Measurements from ENCODE around the gene FXYD7.
"Not testable (repeated sequence)": the region's sequence is repeated elsewhere in the genome, so short reads cannot be mapped to it uniquely, and the experiment has no call there.

FXYD7 gene, protein sequence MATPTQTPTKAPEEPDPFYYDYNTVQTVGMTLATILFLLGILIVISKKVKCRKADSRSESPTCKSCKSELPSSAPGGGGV

DNA sequence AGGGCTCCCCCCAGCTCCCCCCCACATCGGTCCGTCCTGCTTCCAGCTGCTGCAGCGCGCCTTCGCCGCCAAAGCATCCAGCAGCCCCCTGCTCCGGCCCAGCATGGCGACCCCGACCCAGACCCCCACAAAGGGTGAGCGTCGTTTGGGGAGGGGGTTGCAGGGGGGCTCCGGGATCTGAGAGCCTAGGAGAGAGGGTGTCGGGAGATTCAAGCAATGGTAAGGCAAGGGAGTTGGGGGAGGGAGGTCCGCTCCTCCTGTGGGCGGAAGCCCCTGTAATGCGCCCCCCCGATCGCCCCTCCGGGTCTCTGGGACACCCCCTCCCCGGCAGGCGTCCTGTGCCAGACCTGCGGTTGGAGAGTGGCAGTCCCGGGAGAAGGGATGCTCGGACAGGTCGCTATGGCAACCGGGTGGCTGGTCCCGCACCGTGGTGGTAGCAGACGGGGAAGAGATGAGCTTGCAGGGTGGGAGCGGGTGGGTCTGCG lies at the start of gene FXYD7:
TSS of gene FXYD7 (plus strand) at position 25 of the 485 bp plus-strand sequence. CDS start at position 104, 79 bp downstream.
- peak within 1 kb of the TSS; percentile 80 for H3K4me3 Mint-ChIP-seq
- no peak within 1 kb of the TSS for H3K27ac Mint-ChIP-seq
- H3K9me3 Mint-ChIP-seq = no peaks in the 10 kb centered on the region
- H3K27me3 Mint-ChIP-seq (ENCODE audit: low read depth) = peaks cover 28% of the 10 kb centered on the region
- H3K4me1 Mint-ChIP-seq (ENCODE audit: low read depth) = peaks cover 26% of the 10 kb centered on the region
- peaks cover 1% of the 10 kb centered on the region for H3K36me3 Mint-ChIP-seq (ENCODE audit: low read depth)

DNA sequence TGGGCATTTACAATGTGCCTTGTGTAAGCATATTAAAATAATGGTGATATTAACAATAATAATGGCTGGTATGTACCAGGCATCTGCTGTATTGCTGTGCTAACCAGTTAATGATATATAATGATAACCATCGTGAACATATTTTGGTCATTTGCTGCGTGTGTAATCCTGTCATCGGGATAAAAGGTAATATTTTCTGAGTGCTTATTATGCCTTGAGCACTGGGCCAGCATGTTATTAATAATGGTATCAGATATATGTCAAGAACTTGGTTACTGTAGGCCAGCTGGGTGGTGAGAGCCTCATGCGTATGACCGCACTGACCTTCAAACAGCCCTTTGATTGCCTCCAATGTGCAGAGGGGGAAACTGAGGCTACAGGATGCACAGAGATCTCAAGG lies 49.6 kb upstream of the FXYD7 start:
- Mint-ChIP-seq H3K27me3 (ENCODE audit: low read depth) (peaks cover 5% of the 10 kb centered on the region), H3K4me1 (ENCODE audit: low read depth) (no peaks in the 10 kb centered on the region), H3K9me3 (no peaks in the 10 kb centered on the region), H3K27ac (no peak overlapping the region), H3K36me3 (ENCODE audit: low read depth) (no peaks in the 10 kb centered on the region), H3K4me3 (no peak overlapping the region)

DNA sequence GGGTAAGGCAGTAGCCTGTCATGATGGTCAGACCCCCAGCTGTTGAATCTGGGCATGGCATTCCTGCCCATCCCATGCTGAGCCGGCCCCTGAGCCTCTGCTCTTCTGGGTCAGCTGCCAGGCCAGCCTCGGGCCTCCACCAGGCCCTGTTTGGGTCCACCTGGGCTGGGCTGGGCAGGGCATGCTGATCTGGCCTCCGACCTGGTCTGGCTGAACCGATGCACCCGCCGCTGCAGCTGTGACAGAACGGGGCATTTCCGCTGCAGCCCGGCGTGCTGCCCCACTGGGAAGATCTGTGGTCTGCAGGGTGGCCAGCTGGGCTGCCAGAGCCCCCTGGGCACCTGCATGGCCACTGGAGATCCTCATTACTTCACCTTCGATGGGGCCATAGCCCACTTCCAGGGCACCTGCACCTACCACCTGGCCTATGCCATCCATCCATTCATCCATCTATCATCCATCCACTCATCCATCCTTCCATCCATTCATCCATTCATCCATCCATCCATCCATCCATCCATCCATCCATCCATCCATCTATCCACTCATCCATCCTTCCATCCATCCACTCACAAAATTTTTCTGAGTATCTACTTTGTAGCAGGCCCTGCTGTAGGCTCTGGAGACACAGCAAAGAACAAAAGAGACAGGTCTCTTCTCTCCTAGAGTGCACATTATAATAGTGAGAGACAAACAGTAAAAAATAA lies 49.0 kb upstream of the FXYD7 start:
- Mint-ChIP-seq H3K9me3 (no peaks in the 10 kb centered on the region), H3K4me1 (ENCODE audit: low read depth) (no peaks in the 10 kb centered on the region), H3K4me3 (no peak overlapping the region), H3K27me3 (ENCODE audit: low read depth) (peaks cover 5% of the 10 kb centered on the region), H3K27ac (no peak overlapping the region), H3K36me3 (ENCODE audit: low read depth) (no peaks in the 10 kb centered on the region)

DNA sequence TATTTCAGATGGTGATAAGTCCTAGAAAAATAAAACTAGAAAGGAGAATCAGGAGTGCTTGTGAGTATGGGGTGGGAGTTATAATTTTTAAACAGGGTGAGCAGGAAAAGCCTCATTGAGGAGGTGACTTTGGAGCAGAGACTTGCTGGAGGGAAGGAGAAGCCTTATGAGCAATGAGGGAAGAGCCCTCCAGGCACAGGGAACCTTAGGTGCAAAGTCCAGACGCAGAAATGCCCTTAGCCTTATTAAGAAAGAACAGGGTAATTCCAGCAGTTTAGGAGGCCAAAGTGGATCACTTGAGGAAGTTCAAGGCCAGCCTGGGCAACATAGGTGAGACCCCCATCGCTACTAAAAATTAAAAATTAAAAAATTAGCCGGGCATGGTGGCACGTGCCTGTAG lies 48.4 kb upstream of the FXYD7 start:
- no peaks in the 10 kb centered on the region for H3K36me3 Mint-ChIP-seq (ENCODE audit: low read depth)
- H3K27ac Mint-ChIP-seq = no peak overlapping the region
- H3K4me1 Mint-ChIP-seq (ENCODE audit: low read depth) = no peaks in the 10 kb centered on the region
- peaks cover 5% of the 10 kb centered on the region for H3K27me3 Mint-ChIP-seq (ENCODE audit: low read depth)
- H3K4me3 Mint-ChIP-seq = no peak overlapping the region
- no peaks in the 10 kb centered on the region for H3K9me3 Mint-ChIP-seq

DNA sequence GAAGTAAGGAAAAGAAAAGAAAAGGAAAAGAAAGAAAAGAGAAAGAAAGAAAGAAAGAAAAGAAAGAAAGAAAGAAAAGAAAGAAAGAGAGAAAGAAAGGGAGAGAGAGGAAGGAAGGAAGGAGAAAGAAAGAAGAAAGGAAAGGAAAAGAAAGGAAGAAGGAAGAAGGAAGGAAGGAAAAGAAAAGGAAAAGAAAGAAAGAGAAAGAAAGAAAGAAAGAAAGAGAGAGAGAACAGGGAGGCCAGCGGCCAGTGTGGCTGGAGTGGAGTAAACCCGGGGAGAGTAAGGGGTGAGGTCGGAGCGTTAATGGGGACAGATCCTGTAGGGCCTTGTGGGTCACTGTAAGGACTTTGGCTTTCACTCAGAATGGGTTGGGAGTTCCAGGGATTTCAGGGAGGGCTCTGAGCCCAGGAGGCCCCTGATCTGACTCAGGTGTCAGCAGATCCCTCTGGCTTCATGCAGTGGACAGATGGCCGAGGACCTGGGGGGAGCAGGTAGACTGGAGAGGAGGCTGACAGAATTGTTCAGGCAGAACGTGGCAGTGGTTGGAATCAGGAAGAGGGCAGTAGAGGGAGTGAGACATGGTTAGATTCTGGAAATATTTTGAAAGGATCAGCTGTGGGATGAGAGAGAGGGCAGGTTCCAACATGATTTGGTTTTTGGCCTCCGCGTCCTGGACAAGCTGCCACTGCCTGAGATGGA lies 47.2 kb upstream of the FXYD7 start:
- Mint-ChIP-seq H3K4me3 (no peak overlapping the region), H3K9me3 (no peaks in the 10 kb centered on the region), H3K27me3 (ENCODE audit: low read depth) (no peaks in the 10 kb centered on the region), H3K27ac (no peak overlapping the region), H3K4me1 (ENCODE audit: low read depth) (no peaks in the 10 kb centered on the region), H3K36me3 (ENCODE audit: low read depth) (no peaks in the 10 kb centered on the region)

DNA sequence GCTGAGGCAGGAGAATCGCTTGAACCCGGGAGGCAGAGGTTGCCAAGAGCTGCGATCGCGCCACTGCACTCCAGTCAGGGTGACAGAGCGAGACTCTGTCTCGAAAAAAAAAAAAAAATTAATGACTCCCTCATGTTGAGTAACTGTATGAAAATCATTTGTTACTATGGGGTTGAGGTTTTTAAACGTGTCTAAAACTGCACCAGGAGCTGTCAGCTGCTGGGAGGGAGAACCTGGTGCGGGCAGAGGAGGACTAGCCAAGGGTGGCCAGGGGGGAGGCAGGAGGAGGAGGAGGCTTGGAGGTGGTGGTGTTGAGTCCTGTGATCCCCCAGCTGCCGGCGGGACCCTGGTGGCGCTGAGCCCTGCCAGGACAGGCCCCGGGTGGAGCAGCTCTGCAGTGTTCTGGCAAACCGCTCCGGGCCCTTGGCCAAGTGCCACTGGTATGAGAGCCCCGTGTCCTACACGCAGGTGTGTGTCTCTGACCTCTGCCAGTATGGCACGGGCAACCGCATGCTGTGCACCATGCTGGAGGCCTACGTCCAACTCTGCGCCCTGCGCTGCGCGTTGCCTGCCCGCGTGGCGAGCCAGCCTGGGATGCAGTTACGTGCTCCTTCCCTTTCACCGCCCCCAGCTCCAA lies 44.5 kb upstream of the FXYD7 start:
- H3K9me3 Mint-ChIP-seq = no peaks in the 10 kb centered on the region

DNA sequence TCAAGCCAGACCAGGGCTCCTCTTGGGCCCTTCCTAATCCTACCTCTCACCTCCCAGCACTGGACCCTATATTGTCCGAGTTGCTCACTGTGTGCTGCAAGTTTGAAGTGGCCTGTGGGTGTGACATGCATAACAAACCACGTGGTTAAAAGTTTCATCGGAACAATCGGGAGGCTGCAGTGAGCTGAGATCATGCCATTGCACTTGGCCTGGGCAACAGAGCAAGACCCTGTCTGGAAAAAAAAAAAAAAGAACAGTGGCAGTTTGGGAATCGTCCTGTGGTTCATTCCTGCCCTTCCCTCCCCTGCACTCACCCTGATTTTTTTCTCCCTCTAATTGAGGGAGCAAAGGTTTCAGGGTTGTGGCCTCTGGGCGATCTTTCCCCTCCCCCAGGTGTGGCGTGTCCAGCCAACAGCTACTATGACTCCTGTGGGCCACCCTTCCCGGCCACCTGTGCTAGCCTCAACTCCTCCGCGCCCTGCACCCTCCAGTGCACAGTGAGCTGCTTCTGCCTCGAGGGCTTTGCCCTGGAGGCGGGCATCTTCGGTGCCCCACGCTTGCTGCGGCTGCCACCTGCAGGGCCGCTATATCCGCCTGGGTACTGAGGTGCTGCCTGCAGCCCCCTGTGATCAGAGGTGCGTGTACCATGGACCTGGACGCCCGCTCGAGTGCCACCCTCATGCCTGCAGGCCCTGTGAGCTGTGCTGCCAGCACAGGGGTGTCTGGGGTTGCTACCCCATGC lies 43.7 kb upstream of the FXYD7 start:
- H3K4me1 Mint-ChIP-seq (ENCODE audit: low read depth) = no peaks in the 10 kb centered on the region

More for the DNA sequence above, 44.5 kb upstream of the FXYD7 start:
- no peaks in the 10 kb centered on the region for H3K27me3 Mint-ChIP-seq (ENCODE audit: low read depth)
- H3K36me3 Mint-ChIP-seq (ENCODE audit: low read depth) = no peaks in the 10 kb centered on the region
- H3K4me1 Mint-ChIP-seq (ENCODE audit: low read depth) = no peaks in the 10 kb centered on the region
- no peak overlapping the region for H3K27ac Mint-ChIP-seq
- H3K4me3 Mint-ChIP-seq = no peak overlapping the region

DNA sequence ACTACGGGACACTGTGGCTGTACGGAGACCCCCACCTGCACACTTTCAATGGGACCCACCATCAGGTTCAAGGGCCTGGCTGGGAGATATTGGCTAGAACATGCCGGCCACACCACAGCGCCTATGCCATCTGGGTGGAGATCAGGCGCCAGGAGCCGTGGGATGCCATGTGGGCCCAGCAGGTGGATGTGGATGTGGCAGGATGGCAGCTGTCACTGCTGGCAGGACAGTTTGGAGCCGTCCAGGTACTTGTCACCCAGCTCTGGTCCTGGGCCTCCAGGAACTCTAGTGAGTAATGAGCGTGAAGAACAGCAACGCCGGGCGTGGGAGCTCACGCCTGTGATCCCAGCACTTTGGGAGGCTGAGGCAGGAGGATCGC lies 43.2 kb upstream of the FXYD7 start:
- Mint-ChIP-seq H3K4me1 (ENCODE audit: low read depth) (no peaks in the 10 kb centered on the region), H3K27ac (no peak overlapping the region), H3K9me3 (no peaks in the 10 kb centered on the region), H3K4me3 (no peak overlapping the region), H3K27me3 (ENCODE audit: low read depth) (no peaks in the 10 kb centered on the region), H3K36me3 (ENCODE audit: low read depth) (no peaks in the 10 kb centered on the region)

More for the DNA sequence above, 43.7 kb upstream of the FXYD7 start:
- no peaks in the 10 kb centered on the region for H3K9me3 Mint-ChIP-seq
- no peaks in the 10 kb centered on the region for H3K27me3 Mint-ChIP-seq (ENCODE audit: low read depth)
- H3K4me3 Mint-ChIP-seq = no peak overlapping the region
- no peak overlapping the region for H3K27ac Mint-ChIP-seq
- H3K36me3 Mint-ChIP-seq (ENCODE audit: low read depth) = no peaks in the 10 kb centered on the region

DNA sequence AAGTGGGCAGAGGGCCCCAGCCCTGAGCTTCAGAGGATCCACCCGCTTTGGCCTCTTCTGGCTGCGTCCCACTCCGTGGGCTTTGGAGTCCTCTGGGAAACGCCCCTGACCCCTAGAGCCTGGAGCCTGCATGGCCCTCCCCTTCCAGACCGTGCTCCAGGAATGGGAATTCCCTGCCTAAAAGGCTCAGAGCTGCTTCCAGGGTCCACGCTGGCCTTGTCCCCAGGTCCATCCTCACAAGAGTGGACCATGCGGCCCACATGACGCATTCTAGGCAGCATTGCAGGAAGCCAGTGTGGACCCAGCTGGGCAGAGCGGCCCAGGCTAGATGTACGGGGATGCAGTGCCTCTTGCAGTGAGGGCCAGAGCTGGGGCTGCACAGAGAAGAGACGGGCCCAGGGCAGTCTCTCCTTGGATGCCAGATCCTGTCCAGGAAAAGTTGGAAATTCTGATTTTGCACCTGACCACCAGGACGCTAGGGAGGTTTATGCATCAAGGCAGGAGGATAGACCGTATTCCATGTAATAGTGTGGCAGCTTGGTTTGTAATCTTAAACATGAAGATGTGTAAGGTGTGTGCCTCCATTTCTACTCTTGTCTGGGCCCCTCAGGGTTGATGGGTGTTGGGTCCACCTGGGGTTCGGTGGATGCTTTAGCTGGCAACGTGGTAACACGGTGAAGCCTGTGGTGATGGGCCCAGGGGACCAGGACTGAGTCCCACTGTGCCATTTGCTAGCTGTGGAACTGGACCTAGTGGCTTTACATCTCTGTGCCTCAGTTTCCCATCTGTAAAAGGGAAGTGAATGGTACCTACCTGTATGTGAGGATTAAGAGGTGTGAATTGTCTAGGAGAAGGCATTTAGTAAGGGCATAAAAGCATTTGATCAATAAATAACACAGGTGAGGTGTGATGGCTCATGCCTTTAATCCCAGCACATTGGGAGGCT lies 42.2 kb upstream of the FXYD7 start:
- no peak overlapping the region for H3K4me3 Mint-ChIP-seq
- H3K27ac Mint-ChIP-seq = no peak overlapping the region
- H3K27me3 Mint-ChIP-seq (ENCODE audit: low read depth) = no peaks in the 10 kb centered on the region
- H3K9me3 Mint-ChIP-seq = no peaks in the 10 kb centered on the region
- no peaks in the 10 kb centered on the region for H3K36me3 Mint-ChIP-seq (ENCODE audit: low read depth)
- H3K4me1 Mint-ChIP-seq (ENCODE audit: low read depth) = no peaks in the 10 kb centered on the region

DNA sequence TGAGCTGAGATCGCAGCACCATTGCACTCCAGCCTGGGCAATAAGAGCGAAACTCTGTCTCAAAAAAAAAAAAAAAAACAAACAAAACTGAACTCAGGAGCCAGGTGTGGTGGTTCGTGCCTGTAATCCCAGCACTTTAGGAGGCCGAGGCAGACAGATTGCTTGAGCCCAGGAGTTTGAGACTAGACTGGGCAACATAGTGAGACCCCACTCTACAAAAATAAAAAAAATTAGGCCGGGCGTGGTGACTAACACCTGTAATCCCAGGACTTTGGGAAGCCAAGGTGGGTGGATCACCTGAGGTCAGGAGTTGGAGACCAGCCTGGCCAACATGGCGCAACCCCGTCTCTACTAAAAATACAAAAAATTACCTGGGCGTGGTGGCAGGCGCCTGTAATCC lies 41.1 kb upstream of the FXYD7 start:
- H3K27me3 Mint-ChIP-seq (ENCODE audit: low read depth); H3K9me3 Mint-ChIP-seq; H3K27ac Mint-ChIP-seq; H3K4me1 Mint-ChIP-seq (ENCODE audit: low read depth); H3K4me3 Mint-ChIP-seq; H3K36me3 Mint-ChIP-seq (ENCODE audit: low read depth): not testable (repeated sequence)

DNA sequence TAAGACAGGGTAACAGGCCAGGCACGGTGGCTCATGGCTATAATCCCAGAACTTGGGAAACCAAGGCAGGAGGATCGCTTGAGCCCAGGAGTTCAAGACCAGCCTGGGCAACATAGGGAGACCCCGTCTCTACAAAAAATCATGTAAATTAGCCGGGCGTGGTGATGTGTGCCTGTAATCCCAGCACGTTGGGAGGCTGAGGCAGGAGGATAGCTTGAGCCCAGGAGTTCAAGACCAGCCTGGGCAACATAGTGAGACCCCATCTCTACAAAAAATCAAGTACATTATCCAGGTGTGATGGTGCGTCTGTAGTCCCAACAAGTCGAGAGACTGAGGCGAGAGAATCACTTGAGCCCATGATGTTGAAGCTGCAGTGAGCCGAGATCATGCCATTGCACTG lies 39.4 kb upstream of the FXYD7 start:
- H3K4me1 Mint-ChIP-seq (ENCODE audit: low read depth); H3K27ac Mint-ChIP-seq; H3K9me3 Mint-ChIP-seq; H3K4me3 Mint-ChIP-seq; H3K27me3 Mint-ChIP-seq (ENCODE audit: low read depth); H3K36me3 Mint-ChIP-seq (ENCODE audit: low read depth): not testable (repeated sequence)

DNA sequence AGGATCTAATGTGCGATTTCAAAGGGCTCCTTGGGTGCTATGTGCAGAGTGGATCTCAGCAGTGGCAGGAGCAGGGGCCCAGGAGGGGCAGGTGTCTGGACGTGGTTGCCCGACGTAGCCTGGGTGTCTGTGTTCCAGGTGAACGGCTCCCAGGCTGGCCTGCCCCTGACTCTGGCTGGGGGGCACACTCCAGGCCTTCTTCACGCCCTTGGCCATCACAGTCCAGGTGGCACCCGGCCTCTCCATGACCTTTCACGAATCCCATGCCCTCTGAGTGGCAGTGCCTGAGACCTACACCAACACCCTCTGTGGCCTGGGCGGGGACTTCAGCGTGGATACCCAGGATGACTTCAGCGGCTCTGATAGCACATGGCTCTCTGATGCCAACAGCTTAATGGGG lies 38.7 kb upstream of the FXYD7 start:
- peaks cover 5% of the 10 kb centered on the region for H3K4me1 Mint-ChIP-seq (ENCODE audit: low read depth)
- H3K9me3 Mint-ChIP-seq = peaks cover 7% of the 10 kb centered on the region
- no peak overlapping the region for H3K27ac Mint-ChIP-seq
- no peaks in the 10 kb centered on the region for H3K36me3 Mint-ChIP-seq (ENCODE audit: low read depth)
- H3K27me3 Mint-ChIP-seq (ENCODE audit: low read depth) = no peaks in the 10 kb centered on the region
- no peak overlapping the region for H3K4me3 Mint-ChIP-seq

DNA sequence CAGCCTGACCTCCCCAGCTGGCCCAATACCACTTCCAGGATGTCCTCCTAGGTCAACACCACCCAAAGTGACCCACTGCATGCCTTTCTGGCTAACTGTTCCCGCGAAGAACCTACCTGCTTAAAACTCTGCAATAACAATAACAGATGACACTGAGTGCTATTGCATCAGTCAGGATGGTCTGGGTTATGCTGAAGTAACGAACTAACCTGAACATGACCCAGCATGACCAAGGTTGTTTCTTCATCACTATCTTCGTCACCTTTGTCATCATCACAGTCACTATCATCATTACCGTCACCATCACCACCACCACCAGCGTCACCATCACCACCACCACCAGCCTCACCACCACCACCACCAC lies 38.0 kb upstream of the FXYD7 start:
- Mint-ChIP-seq H3K9me3 (peaks cover 7% of the 10 kb centered on the region), H3K4me3 (no peak overlapping the region), H3K36me3 (ENCODE audit: low read depth) (no peaks in the 10 kb centered on the region), H3K4me1 (ENCODE audit: low read depth) (peaks cover 5% of the 10 kb centered on the region), H3K27me3 (ENCODE audit: low read depth) (no peaks in the 10 kb centered on the region), H3K27ac (no peak overlapping the region)
